HepG2 (cell line): ENCODE data around the gene ZNF333. TPM values are rescaled to one million over a fixed set of nuclear protein-coding genes. Genes with fewer than 3 reads are reported as not detected.

ENCODE experiments used
- ATAC-seq: fragments of 200-7000 bp; cut with Tn5 transposase; 3 replicates; pipeline ENCODE4 v1.9.1; 2020; ENCODE audit warnings: mild to moderate bottlenecking, moderate library complexity
- BruUV-seq: library from RNA; stranded (reverse); fragments of 400-500 nt; replicated peaks from 2 replicates; lab custom pipeline; 2021; lab: Mats Ljungman, UMichigan
- CTCF ChIA-PET: fragments of 300-600 bp; formaldehyde crosslinking; extraction: SDS; loops from one replicate; lab custom pipeline; 2021; ENCODE audit warnings: low total read pairs, inconsistent platforms, low intra/inter-chr PET ratio; lab: Yijun Ruan, JAX
- POLR2A ChIA-PET: fragments of 350-600 bp; sonication (Branson Sonifier 250); formaldehyde crosslinking; loops from one replicate; lab custom pipeline; 2020; ENCODE audit warnings: antibody characterized with exemption, inconsistent platforms; lab: Yijun Ruan, JAX
- DNase-seq: peaks from one replicate; pipeline ENCODE4 v3.0.0-alpha.2; 2015; ENCODE audit warnings: low spot score
- FAIRE-seq: peaks from 3 replicates; lab custom pipeline; 2011; peaks lifted over from hg19 to GRCh38; lab: Jason Lieb, UNC
- H2AFZ ChIP-seq: one replicate; pipeline ENCODE4 v1.6.1; 2011; ENCODE audit warnings: low read length, inconsistent platforms
- H3K27ac ChIP-seq: fragments of 300-600 bp; 3 replicates; pipeline ENCODE4 v1.8.0; 2011; ENCODE audit warnings: mixed run types, mild to moderate bottlenecking, mixed read lengths, low read length, inconsistent platforms; ENCODE audit not compliant: insufficient read depth; ENCODE audit errors: extremely low read length
- H3K27me3 ChIP-seq, 2 experiments: fragments of 200-600 bp in 1 of 2; 2 replicates in 1 of 2; 3 replicates in 1 of 2; pipeline versions ENCODE4 v1.6.0 to v1.8.0; 2011; ENCODE audit warnings: low read length in 2 of 2, mild to moderate bottlenecking in 2 of 2, moderate library complexity in 2 of 2, inconsistent platforms in 1 of 2; ENCODE audit not compliant: insufficient read depth in 2 of 2, control insufficient read depth in 1 of 2
- H3K36me3 ChIP-seq, 2 experiments: fragments of 200-600 bp in 1 of 2; replicated peaks in 1 of 2; 2 replicates in 1 of 2; 3 replicates in 1 of 2; pipeline versions ENCODE4 v1.5.1 to v1.8.0; 2011; ENCODE audit warnings: low read length in 2 of 2, inconsistent platforms in 1 of 2; ENCODE audit not compliant: insufficient read depth in 2 of 2, control insufficient read depth in 1 of 2
- H3K4me1 ChIP-seq: 2 replicates; pipeline ENCODE4 v1.5.1; 2012; ENCODE audit warnings: low read length, inconsistent platforms; ENCODE audit not compliant: insufficient read depth
- H3K4me2 ChIP-seq: 2 replicates; pipeline ENCODE4 v1.6.0; 2011; ENCODE audit warnings: low read depth, low read length, inconsistent platforms
- H3K4me3 ChIP-seq, 3 experiments: fragments of 200-600 bp in 1 of 3; sonication (generic), shearing (Covaris generic) in 1 of 3; replicated peaks in 1 of 3; 2 replicates each; pipeline ENCODE4 v1.5.1; 2011 to 2016; ENCODE audit warnings: low read length in 3 of 3, inconsistent platforms in 2 of 3, low read depth in 2 of 3, mild to moderate bottlenecking in 2 of 3, control low read depth in 1 of 3, mixed read lengths in 1 of 3; ENCODE audit not compliant: insufficient read depth in 1 of 3
- H3K79me2 ChIP-seq: one replicate; pipeline ENCODE4 v1.6.1; 2011; ENCODE audit warnings: low read length, inconsistent platforms; ENCODE audit not compliant: insufficient read depth
- H3K9ac ChIP-seq: 2 replicates; pipeline ENCODE4 v1.6.0; 2011; ENCODE audit warnings: mild to moderate bottlenecking, low read depth, low read length, inconsistent platforms; ENCODE audit not compliant: insufficient read depth
- H3K9me3 ChIP-seq: 2 replicates; pipeline ENCODE4 v1.5.1; 2012; ENCODE audit warnings: mild to moderate bottlenecking, low read length
- H4K20me1 ChIP-seq: 2 replicates; pipeline ENCODE4 v1.6.0; 2011; ENCODE audit warnings: inconsistent platforms, mild to moderate bottlenecking, low read length, moderate library complexity; ENCODE audit not compliant: insufficient read depth
- DMAP1 ChIP-seq: IDR thresholded peaks from 2 replicates; pipeline ENCODE4 v1.6.1; 2016
- FOXA1 ChIP-seq, 2 experiments: fragments of 450-650 bp in 1 of 2; sonication (generic) in 1 of 2; formaldehyde crosslinking in 1 of 2; IDR thresholded peaks; 2 replicates each; pipeline versions ENCODE4 v1.4.0 to v1.6.1; 2016 to 2020; ENCODE audit warnings: missing genetic modification reagents in 1 of 2
- HMG20A ChIP-seq: IDR thresholded peaks from 2 replicates; pipeline ENCODE4 v1.6.1; 2016; ENCODE audit warnings: borderline replicate concordance
- NFKB2 ChIP-seq: sonication (generic); formaldehyde crosslinking; IDR thresholded peaks from 2 replicates; pipeline ENCODE4 v1.4.0; 2020; ENCODE audit warnings: missing genetic modification reagents, borderline replicate concordance
- TBP ChIP-seq: sonication (generic); formaldehyde crosslinking; IDR thresholded peaks from 2 replicates; pipeline ENCODE4 v1.5.0; 2020; ENCODE audit warnings: missing genetic modification reagents
- XRCC5 ChIP-seq: fragments of 200-400 bp; formaldehyde crosslinking; optimal IDR thresholded peaks from 2 replicates; pipeline ENCODE3; 2017; ENCODE audit warnings: mild to moderate bottlenecking, low read length
- YY1 ChIP-seq: IDR thresholded peaks from 2 replicates; pipeline ENCODE4 v1.6.1; 2011; ENCODE audit warnings: low read length, low read depth, moderate library complexity, mild to moderate bottlenecking; ENCODE audit not compliant: insufficient read depth, insufficient replicate concordance
- ZBTB40 ChIP-seq, 2 experiments: fragments of 450-650 bp in 1 of 2; sonication (generic) in 1 of 2; formaldehyde crosslinking in 1 of 2; IDR thresholded peaks; 2 replicates each; pipeline versions ENCODE4 v1.6.1 to v1.8.0; 2016 to 2022; ENCODE audit warnings: antibody characterized with exemption in 1 of 2, mild to moderate bottlenecking in 1 of 2, missing genetic modification reagents in 1 of 2
- ZNF235 ChIP-seq: sonication (generic); formaldehyde crosslinking; IDR thresholded peaks from 2 replicates; pipeline ENCODE4 v1.8.1; 2023; ENCODE audit warnings: mild to moderate bottlenecking, missing genetic modification reagents, borderline replicate concordance
- ZNF275 ChIP-seq: sonication (generic); formaldehyde crosslinking; IDR thresholded peaks from 2 replicates; pipeline ENCODE4 v1.8.0; 2022; ENCODE audit warnings: missing genetic modification reagents, mild to moderate bottlenecking, inconsistent platforms, borderline replicate concordance
- ZNF570 ChIP-seq: sonication (generic); formaldehyde crosslinking; IDR thresholded peaks from 2 replicates; pipeline ENCODE4 v1.4.0; 2020; ENCODE audit warnings: mild to moderate bottlenecking, missing genetic modification reagents, borderline replicate concordance
- ZSCAN5A ChIP-seq: sonication (generic); formaldehyde crosslinking; IDR thresholded peaks from 2 replicates; pipeline ENCODE4 v1.8.0; 2022; ENCODE audit warnings: mild to moderate bottlenecking, missing genetic modification reagents, borderline replicate concordance
- WGBS: methylation state at CpG from one replicate; pipeline ENCODE4 v1.1.6; 2017; ENCODE audit warnings: low lambda C conversion rate; 5-methylcytosine and 5-hydroxymethylcytosine counted together
- in situ Hi-C: cut with HindIII; loops from 2 replicates; pipeline ENCODE4 v1.10.0; 2017; ENCODE audit warnings: low pct_unique_long_range_greater_than_20kb; ENCODE audit not compliant: extremely low pct_ligation_motif_present
- intact Hi-C: fragments of 100-400 bp; cut with micrococcal nuclease; formaldehyde crosslinking; loops from one replicate; pipeline ENCODE4 v1.10.0; 2022; ENCODE audit not compliant: unreplicated experiment
- polyA plus RNA-seq, 8 experiments: library from polyadenylated mRNA; depleted of rRNA in 3 of 8; stranded (reverse) in 7 of 8; unstranded in 1 of 8; fragments of >200 nt; fragmentation: Illumina TruSeq in 4 of 8; extraction: Trizol in 4 of 8; gene quantifications; 2 replicates each; pipeline versions ENCODE4 v1.2.1 to v1.2.3, GENCODE V29; 2011 to 2016; ENCODE audit warnings: low read depth in 4 of 8, missing spikeins in 1 of 8, mixed read lengths in 1 of 8; ENCODE audit not compliant: insufficient read depth in 1 of 8
- total RNA-seq, 5 experiments: library from RNA; depleted of rRNA; stranded (reverse); fragments of >200 nt; fragmentation: Illumina TruSeq; extraction: Trizol; gene quantifications; 2 replicates each; pipeline ENCODE4 v1.2.3, GENCODE V29; 2016; ENCODE audit warnings: low read depth in 1 of 5

Gene ZNF333
- total and polyA plus RNA-seq, 2 of the 13 experiments (the other 11 are each of a cell fraction or from before 2014, with no cell fraction given) = 3.4 to 6.4 TPM

- Histone ChIP-seq H3K9me3 (no peaks in the 10 kb centered on the region), H3K36me3 (peaks cover 9 to 50% of the 10 kb centered on the region in 2 experiments; a peak in 4 of 5 replicates), H3K4me3 (no peak overlapping the region), H3K79me2 (no peaks in the 10 kb centered on the region), H3K4me2 (no peak overlapping the region), H4K20me1 (no peaks in the 10 kb centered on the region), H3K9ac (no peak overlapping the region), H3K4me1 (no peaks in the 10 kb centered on the region), H2AFZ (no peak overlapping the region), H3K27ac (no peak overlapping the region), H3K27me3 (no peaks in the 10 kb centered on the region)
- no TSS peak for BruUV-seq
- intact Hi-C loops (no loop called here), in situ Hi-C loops (no loop called here)
- 88% methylated on average over 8 of the region's 9 CpGs for WGBS
- ATAC-seq = no peak
- FAIRE-seq = no peak
- TF ChIP-seq XRCC5 = no peak
- no peak for TF ChIP-seq TBP (CRISPR knock-in tag)
- no peak for TF ChIP-seq ZNF275 (CRISPR knock-in tag)
- no peak for TF ChIP-seq NFKB2 (CRISPR knock-in tag)
- no peak for TF ChIP-seq HMG20A (CRISPR knock-in tag)
- TF ChIP-seq DMAP1 (CRISPR knock-in tag) = no peak
- TF ChIP-seq ZNF570 (CRISPR knock-in tag) = no peak
- no peak for TF ChIP-seq YY1
- TF ChIP-seq ZNF235 (CRISPR knock-in tag) = no peak
- no peak for TF ChIP-seq ZSCAN5A (CRISPR knock-in tag)
- TF ChIP-seq FOXA1 (IDR thresholded peaks at IDR 0.05) = no peak
- no peak for TF ChIP-seq FOXA1 (CRISPR knock-in tag; IDR thresholded peaks at IDR 0.05)
- no peak for TF ChIP-seq ZBTB40 (IDR thresholded peaks at IDR 0.05)
- TF ChIP-seq ZBTB40 (CRISPR knock-in tag; IDR thresholded peaks at IDR 0.05) = no peak
- ChIA-PET CTCF (no interaction called here), POLR2A (no interaction called here)
- DNase-seq = no peak
Observed at GRCh38 chr19:14700711-14701375, 11.0 kb downstream of the ZNF333 start.
